ENCODE data around the gene KIAA1958. TPM values are rescaled to one million over a fixed set of nuclear protein-coding genes. Genes with fewer than 3 reads are reported as not detected.
"Not testable (repeated sequence)": the region's sequence is repeated elsewhere in the genome, so short reads cannot be mapped to it uniquely, and the experiment has no call there.

KIAA1958 gene
- total and polyA plus RNA-seq, 8 donors, result 1.4 to 11.8 (median 5.6) TPM

DNA sequence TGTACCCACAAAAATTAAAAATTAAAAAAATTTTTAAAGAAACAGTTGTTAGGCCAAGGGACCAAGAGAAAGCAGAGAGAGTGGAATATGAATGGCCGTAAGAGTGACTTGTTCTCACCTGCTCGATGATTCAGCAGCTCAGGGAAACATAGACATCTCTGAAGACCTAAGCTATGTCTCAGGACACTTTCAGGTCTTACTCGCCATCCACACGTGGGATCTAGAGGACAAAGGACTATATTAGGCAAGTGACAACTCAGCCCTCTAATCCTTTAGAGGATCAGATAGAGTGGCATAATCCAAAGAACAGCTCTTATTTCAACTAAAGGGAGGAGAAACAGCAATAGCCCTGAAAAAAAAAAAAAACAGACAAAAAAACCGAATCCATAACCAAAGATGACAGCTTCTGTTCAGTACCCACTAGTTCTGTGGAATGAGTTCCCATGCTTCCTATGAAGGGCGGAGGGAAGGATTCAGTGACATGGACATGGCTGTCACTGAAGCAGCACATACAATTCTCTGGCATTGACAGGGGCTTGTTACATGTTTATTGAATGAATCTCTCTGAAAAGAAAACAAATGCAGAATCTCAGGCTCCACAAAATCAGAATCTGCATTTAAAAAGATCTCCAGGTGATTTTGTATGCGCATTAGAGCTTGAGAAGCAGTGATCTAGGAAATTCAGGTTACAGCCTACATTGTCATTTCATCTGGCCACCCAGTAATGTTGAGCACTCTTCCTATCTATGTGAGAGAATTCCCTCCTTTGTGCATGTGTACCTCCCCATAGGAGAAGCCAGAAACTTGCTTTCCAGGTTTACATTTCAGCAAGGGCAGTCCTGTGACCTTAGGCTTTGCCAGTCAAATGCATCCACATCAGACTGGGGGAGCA, 96.0 kb downstream of the KIAA1958 start:
- Histone ChIP-seq H3K4me3 (no peak overlapping the region), H3K27me3 (no peaks in the 10 kb centered on the region), H3K9me3 (no peaks in the 10 kb centered on the region), H3K4me1 (no peaks in the 10 kb centered on the region), H3K27ac (no peak overlapping the region), H3K36me3 (no peaks in the 10 kb centered on the region)
- TF ChIP-seq, protein P1, sequence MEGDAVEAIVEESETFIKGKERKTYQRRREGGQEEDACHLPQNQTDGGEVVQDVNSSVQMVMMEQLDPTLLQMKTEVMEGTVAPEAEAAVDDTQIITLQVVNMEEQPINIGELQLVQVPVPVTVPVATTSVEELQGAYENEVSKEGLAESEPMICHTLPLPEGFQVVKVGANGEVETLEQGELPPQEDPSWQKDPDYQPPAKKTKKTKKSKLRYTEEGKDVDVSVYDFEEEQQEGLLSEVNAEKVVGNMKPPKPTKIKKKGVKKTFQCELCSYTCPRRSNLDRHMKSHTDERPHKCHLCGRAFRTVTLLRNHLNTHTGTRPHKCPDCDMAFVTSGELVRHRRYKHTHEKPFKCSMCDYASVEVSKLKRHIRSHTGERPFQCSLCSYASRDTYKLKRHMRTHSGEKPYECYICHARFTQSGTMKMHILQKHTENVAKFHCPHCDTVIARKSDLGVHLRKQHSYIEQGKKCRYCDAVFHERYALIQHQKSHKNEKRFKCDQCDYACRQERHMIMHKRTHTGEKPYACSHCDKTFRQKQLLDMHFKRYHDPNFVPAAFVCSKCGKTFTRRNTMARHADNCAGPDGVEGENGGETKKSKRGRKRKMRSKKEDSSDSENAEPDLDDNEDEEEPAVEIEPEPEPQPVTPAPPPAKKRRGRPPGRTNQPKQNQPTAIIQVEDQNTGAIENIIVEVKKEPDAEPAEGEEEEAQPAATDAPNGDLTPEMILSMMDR (IDR thresholded peaks at IDR 0.05), result no peak
- DNase-seq (no peak), ATAC-seq (no peak), FAIRE-seq (no peak)
- intact Hi-C loops (cut with DNase I), result no loop called here
- 83 to 89% methylated on average over 7 of the region's 7 CpGs for WGBS, 2 donors

DNA sequence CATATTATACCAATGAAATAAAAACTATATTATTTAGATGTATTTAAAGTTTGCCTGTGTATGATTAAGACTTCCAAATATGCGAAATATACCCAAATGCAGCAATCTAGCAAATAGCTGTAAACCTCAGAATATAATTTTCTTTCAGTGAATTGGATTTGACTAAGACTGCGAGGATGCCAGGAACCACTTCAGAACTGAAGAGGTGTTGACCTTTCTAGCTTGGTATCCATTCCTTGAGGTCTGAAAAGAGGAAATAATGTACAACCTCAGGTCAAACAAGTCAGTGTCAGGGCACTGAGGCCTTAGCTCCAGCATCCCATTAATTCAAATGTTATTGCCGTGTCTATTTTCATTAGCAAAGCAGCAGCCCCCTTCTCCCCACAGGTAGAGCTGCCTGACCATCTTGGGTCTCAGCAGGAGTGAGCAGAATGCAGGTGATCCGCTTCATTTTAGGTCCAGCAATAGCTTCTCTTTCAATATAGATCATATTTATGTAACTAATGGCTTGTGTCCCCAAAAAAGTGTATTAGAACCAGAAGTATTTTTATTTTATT, 100.0 kb downstream of the KIAA1958 start:
- ATAC-seq, result no peak
- no peak overlapping the region for H3K4me3 ChIP-seq
- 94 to 97% methylated on average over 4 of the region's 4 CpGs for WGBS, 2 donors
- no peaks in the 10 kb centered on the region for H3K4me1 ChIP-seq
- FAIRE-seq, result no peak
- H3K27me3 ChIP-seq, result no peaks in the 10 kb centered on the region
- H3K36me3 ChIP-seq, result no peaks in the 10 kb centered on the region
- DNase-seq, result no peak
- TF ChIP-seq, protein P1 (IDR thresholded peaks at IDR 0.05), result no peak
- no peak overlapping the region for H3K27ac ChIP-seq
- H3K9me3 ChIP-seq, result no peaks in the 10 kb centered on the region
- intact Hi-C loops (cut with DNase I), result no loop called here

DNA sequence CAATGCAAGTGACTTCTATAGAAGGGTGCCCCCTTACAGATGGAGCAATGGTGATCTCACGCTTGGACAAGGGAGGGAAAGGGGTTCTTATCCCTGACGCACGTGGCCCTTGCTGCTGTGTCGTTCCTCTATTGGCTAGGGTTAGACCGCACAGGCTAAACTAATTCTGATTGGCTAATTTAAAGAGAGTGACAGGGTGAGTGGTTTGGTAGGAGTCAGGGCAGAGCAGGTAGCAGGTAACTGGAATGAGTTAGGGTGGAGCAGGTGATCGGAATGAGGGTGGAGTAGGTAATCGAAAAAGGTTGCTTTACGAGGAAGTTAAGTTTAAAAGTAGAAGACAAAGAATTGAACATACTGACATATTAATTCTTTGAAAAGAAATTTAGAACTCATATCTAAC, 105.2 kb downstream of the KIAA1958 start:
- FAIRE-seq; ATAC-seq; H3K27ac ChIP-seq; H3K4me3 ChIP-seq; H3K27me3 ChIP-seq; H3K36me3 ChIP-seq; H3K9me3 ChIP-seq; intact Hi-C loops (cut with DNase I); H3K4me1 ChIP-seq; DNase-seq: not testable (repeated sequence)
- WGBS, 2 donors, result 96 to 97% methylated on average over 8 of the region's 8 CpGs

DNA sequence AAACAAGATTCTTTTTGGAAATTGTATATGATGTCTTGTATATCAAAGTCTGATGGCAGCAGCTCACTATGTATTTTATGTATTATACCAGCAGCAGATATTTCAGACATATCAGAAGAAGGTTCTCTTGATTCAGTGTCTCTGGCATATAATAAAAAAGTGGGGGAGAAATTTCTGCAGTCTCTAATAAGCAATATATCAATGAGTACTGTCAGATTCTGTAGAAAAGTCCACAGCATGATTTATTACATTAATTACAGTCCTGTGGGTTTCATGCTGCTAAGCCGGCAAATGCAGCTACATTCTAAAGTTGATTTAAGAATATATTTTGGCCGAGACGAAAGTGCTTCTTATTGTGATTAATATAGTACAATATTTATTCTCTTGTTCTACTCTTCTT, 113.1 kb downstream of the KIAA1958 start:
- H3K4me1 ChIP-seq, result no peaks in the 10 kb centered on the region
- no peak overlapping the region for H3K27ac ChIP-seq
- no peak for FAIRE-seq
- intact Hi-C loops (cut with DNase I), result no loop called here
- TF ChIP-seq, protein P1 (IDR thresholded peaks at IDR 0.05), result no peak
- no peaks in the 10 kb centered on the region for H3K9me3 ChIP-seq
- WGBS, 2 donors, result 66 to 69% methylated on average over 3 of the region's 3 CpGs
- ATAC-seq, result no peak
- no peaks in the 10 kb centered on the region for H3K36me3 ChIP-seq
- H3K4me3 ChIP-seq, result no peak overlapping the region
- DNase-seq, result no peak
- no peaks in the 10 kb centered on the region for H3K27me3 ChIP-seq

DNA sequence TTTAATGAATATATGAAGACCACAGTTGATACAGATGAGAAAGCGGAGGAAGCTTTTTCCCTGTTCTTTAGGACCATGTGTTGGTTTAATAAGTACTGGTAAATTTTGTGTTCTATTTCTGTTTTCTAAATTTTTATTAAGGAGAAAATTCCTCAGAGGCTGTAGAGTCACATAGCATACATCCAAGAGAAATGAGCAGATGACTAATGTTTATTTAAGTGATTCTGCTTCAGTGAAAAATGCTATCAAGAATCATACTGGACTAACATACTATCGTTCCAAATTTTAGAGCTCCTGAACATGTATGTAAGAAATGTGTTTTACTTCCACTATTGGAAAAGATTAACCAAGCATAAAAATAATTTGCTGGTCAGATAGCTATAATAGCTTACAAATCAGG, 115.0 kb downstream of the KIAA1958 start:
- FAIRE-seq, result no peak
- TF ChIP-seq, protein P1 (IDR thresholded peaks at IDR 0.05), result no peak
- Histone ChIP-seq H3K27ac (no peak overlapping the region), H3K36me3 (no peaks in the 10 kb centered on the region), H3K27me3 (no peaks in the 10 kb centered on the region), H3K9me3 (no peaks in the 10 kb centered on the region), H3K4me1 (no peaks in the 10 kb centered on the region), H3K4me3 (no peak overlapping the region)
- WGBS, 2 donors, result 50 to 52% methylated on average over 2 of the region's 2 CpGs
- peak in 1 of 4 donors; percentile 52 for ATAC-seq
- DNase-seq, result no peak
- intact Hi-C loops (cut with DNase I), result no loop called here
